GM21717 (cell line): Measurements from ENCODE around the gene TMEM121.

Source experiments
- ATAC-seq: cut with Tn5 transposase; IDR thresholded peaks from one replicate; pipeline ENCODE4 v1.9.1; 2021; ENCODE audit warnings: mild to moderate bottlenecking, moderate library complexity; ENCODE audit not compliant: unreplicated experiment

The TMEM121 gene

DNA sequence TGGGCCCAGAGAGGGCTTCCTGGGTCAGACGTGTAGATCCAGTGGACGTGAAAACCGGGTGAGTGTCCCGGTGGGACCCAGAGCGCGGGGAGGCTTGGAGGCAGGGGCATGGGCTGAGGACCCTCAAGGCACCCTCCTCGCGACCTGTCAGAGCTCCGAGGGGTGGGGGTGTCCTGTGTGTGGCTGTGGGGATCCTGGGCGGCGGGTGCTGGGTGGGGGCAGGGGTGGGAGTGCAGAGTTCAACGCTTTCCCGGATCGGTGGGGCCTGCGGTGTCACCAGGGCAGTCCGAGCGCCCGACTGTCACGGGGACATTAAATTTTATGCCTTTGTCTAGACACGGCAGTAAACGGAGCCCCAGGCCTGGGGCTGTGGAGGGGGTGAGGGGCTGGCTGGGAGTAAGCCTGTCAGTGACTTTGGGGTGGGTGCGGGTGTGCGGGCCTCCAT is 1.0 kb downstream of the TMEM121 start:
- ATAC-seq: no peak

GRCh38 chr14:105527826-105528585 is 1.6 kb downstream of the TMEM121 start:
- no peak for ATAC-seq

DNA sequence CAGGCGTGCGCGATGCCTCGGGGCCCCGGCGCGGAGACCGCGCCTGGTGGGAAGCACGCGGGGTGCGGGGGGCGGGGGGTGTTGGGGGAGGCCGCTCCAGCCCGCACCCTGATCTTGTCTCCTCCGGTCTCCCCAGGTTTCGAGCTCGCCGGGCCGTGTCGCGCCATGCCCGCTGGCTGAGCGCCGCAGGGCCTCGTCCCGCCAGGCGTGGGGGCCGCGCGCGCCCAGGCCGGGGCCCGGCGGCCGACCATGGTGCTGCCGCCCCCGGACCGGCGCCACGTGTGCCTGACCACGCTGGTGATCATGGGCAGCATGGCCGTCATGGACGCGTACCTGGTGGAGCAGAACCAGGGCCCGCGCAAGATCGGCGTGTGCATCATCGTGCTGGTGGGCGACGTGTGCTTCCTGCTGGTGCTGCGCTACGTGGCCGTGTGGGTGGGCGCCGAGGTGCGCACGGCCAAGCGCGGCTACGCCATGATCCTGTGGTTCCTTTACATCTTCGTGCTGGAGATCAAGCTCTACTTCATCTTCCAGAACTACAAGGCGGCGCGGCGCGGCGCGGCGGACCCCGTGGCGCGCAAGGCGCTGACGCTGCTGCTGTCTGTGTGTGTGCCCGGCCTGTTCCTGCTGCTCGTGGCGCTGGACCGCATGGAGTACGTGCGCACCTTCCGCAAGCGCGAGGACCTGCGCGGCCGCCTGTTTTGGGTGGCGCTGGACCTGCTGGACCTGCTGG is 2.4 kb downstream of the TMEM121 start:
- no peak for ATAC-seq

- ATAC-seq: no peak
Observed at GRCh38 chr14:105529319-105529568, 2.9 kb downstream of the TMEM121 start.

GRCh38 chr14:105529569-105530284 is 3.3 kb downstream of the TMEM121 start:
- no peak for ATAC-seq

- no peak for ATAC-seq
Observed at GRCh38 chr14:105530285-105531087, 4.1 kb downstream of the TMEM121 start.

DNA sequence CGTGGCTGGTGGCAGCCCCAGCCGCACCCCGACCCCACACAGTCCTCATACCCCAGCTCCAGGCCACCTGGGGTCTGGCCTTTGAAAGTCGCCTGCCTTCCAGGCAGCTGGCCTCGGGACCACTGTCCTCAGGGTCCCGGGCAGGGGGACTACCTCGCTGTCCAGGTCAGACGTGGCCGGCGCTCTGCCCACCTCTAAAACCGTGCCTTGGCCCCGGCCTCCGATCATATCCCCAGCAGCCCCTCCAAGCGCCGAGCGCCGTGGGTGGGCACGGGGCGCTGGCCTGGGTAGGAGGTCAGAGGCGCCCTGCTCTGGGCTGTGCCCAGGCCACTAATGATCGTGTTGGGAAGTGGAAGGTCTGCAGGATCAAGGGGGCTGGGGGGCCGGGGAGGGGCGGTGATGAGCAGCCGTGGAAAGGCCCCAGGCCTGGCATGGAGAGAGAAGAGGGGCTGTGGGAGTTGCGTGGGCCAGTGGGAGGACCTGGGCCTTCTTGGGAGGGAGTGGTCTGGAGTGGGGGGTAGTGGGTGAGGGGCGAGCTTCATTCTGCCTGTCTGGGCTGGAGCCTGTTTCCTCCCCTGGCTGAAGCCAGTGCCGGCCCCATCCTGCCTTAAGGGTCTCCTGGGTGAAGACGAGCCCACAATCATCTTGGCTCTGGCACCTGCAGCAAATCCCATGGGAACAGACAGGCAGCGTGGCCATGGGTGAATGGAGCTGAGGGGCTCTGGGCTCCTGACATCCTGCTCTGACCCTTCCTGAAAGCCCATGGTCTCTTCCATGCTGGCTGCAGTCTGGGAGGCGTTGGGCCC is 4.9 kb downstream of the TMEM121 start:
- ATAC-seq: no peak

DNA sequence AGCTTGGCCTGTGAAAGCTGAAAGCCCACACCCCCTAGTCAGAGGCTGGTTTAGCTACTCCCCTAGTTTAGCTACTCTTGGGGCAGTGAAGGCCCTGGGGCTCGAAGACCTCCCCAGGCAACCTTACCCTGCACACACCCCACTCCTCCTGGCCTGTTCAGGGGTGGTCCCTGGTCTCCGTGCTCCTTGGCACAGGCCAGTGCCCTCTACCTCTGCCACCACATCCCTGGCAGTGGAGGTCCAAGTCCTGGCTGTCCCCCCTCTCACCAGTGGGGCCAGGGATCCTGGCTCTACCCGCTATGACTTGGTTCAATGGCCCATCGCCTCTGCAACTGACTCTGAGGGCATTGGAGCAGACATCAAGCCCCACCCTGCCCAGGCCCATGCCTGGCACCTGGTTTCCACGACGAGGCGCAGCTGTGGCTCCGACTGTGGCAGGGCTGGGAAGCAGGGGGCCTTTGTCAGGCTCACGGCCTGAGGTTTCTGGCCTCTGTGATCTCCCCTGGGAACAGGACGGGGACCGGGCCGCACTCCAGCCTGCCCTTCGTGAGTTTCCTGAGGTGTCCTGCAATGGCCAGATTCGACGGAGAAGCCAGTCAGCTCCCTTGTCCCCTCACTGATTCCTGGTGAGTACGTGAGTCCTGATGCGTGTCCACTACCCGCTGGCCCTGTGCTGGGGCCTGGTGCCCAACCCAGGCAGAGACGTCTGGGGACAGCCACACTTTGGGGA is 5.7 kb downstream of the TMEM121 start:
- no peak for ATAC-seq

GRCh38 chr14:105532735-105533141 is 6.4 kb downstream of the TMEM121 start:
- no peak for ATAC-seq

DNA sequence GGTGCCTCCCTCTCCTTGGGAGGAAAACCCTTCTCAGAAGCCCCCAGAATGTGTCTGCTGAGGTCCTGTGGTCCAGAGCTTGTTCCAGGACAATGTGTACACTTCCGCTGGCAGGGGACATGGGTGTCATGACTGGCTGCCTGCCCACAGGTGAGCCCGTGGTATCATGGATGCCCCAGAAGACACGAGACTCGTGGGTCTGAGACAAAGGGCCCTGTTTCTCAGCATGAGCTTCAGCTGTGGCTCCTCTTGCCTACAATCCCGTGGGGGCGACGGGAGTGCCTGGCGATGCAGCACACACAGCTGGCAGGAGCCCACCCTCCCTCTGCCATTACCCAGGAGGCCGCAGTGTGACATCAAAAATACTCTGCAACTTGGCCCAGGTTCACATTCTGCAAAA is 7.0 kb downstream of the TMEM121 start:
- no peak for ATAC-seq

GRCh38 chr14:105533811-105534498 is 7.6 kb downstream of the TMEM121 start:
- no peak for ATAC-seq

DNA sequence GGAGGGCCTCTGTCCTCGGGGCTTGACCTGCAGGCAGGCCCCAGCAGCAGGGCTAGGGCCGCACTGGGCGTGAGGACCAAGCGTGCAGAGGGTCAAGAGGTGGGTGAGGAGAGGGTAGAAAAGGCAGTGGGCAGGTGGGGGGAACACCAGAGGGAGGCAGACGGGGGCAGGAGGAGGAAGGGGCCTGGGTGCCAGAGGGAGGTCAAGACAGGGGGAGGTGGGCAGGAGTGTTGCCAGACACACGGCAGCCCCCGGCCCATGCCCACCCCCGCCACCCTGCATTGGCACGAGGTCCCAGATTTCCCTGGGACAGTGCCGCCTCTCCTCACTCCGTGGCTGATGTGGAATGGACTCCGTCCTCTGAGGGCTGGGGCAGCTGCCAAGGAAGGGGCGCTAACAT is 8.2 kb downstream of the TMEM121 start:
- ATAC-seq: no peak

GRCh38 chr14:105536051-105536450 is 9.7 kb downstream of the TMEM121 start:
- ATAC-seq: no peak

GRCh38 chr14:105536691-105537579 is 10.6 kb downstream of the TMEM121 start:
- ATAC-seq: no peak

GRCh38 chr14:105537580-105538474 is 11.4 kb downstream of the TMEM121 start:
- no peak for ATAC-seq

GRCh38 chr14:105538481-105539049 is 12.2 kb downstream of the TMEM121 start:
- no peak for ATAC-seq

- no peak for ATAC-seq
Observed at GRCh38 chr14:105540811-105541210, 14.4 kb downstream of the TMEM121 start.
